Cardiac muscle cell (in vitro differentiated cells and primary cell): Measurements from ENCODE around the gene KMT2A. TPM values are rescaled to one million over a fixed set of nuclear protein-coding genes. Genes with fewer than 3 reads are reported as not detected.
"Not testable (repeated sequence)": the region's sequence is repeated elsewhere in the genome, so short reads cannot be mapped to it uniquely, and the experiment has no call there.

Experiments
- DNase-seq, 2 donors: peaks; one replicate each; pipeline versions ENCODE4 v3.0.0 to v3.0.0-alpha.2; 2010 to 2017; ENCODE audit warnings: low read depth in 1 of 2, low spot score in 1 of 2
- H3K27ac ChIP-seq: fragments of 200-600 bp; sonication (generic); 2 replicates; pipeline ENCODE4 v1.5.1; 2016
- H3K27me3 ChIP-seq: fragments of 200-600 bp; sonication (generic); 2 replicates; pipeline ENCODE4 v1.6.0; 2016; ENCODE audit warnings: control low read depth
- H3K36me3 ChIP-seq: fragments of 200-600 bp; sonication (generic); 2 replicates; pipeline ENCODE4 v1.5.1; 2016; ENCODE audit warnings: control low read depth
- H3K4me1 ChIP-seq: fragments of 200-600 bp; sonication (generic); 2 replicates; pipeline ENCODE4 v1.8.1; 2017; ENCODE audit warnings: low read depth, mild to moderate bottlenecking, mixed run types
- H3K4me3 ChIP-seq: fragments of 200-600 bp; sonication (generic); 2 replicates; pipeline ENCODE4 v1.5.1; 2016; ENCODE audit warnings: mild to moderate bottlenecking
- H3K9me3 ChIP-seq: fragments of 200-600 bp; sonication (generic); 2 replicates; pipeline ENCODE4 v1.5.1; 2017; ENCODE audit warnings: low read depth, mild to moderate bottlenecking, control low read depth
- CTCF ChIP-seq: IDR thresholded peaks from 2 replicates; pipeline ENCODE4 v1.5.1; 2012; ENCODE audit warnings: low read depth, mild to moderate bottlenecking, low read length
- polyA plus RNA-seq: library from polyadenylated mRNA; unstranded; fragments of >200 nt; fragmentation: Nextera tagmentation; extraction: Ambion mirVana; gene quantifications from 2 replicates; pipeline ENCODE4 v1.2.1, GENCODE V29; 2016
- total RNA-seq: library from RNA; depleted of rRNA; stranded (reverse); fragments of >200 nt; gene quantifications from 2 replicates; pipeline ENCODE4 v1.2.3, GENCODE V29; 2016

Gene KMT2A
- total and polyA plus RNA-seq, 2 experiments from 2014 or later, result 28.0 to 48.2 TPM

- H3K27ac ChIP-seq, result no peak overlapping the region
- H3K4me1 ChIP-seq, result peaks cover 3% of the 10 kb centered on the region
- no peaks in the 10 kb centered on the region for H3K27me3 ChIP-seq
- no peak overlapping the region for H3K4me3 ChIP-seq
- no peak for DNase-seq
- H3K36me3 ChIP-seq, result peaks cover 13% of the 10 kb centered on the region
- no peaks in the 10 kb centered on the region for H3K9me3 ChIP-seq
- TF ChIP-seq CTCF, result no peak
Observed at GRCh38 chr11:118560806-118561205, 124.5 kb downstream of the KMT2A start.

GRCh38 chr11:118565051-118565450, 128.8 kb downstream of the KMT2A start:
- Histone ChIP-seq H3K27ac (no peak overlapping the region), H3K27me3 (no peaks in the 10 kb centered on the region), H3K4me1 (peaks cover 3% of the 10 kb centered on the region), H3K4me3 (peak overlapping the region; percentile 52), H3K9me3 (no peaks in the 10 kb centered on the region), H3K36me3 (no peaks in the 10 kb centered on the region)
- TF ChIP-seq CTCF, result no peak
- DNase-seq, result peak in 1 of 2 donors; percentile 44

- no peak for DNase-seq
- Histone ChIP-seq H3K4me1 (peaks cover 14% of the 10 kb centered on the region), H3K27ac (no peak overlapping the region), H3K4me3 (no peak overlapping the region), H3K27me3 (no peaks in the 10 kb centered on the region), H3K36me3 (no peaks in the 10 kb centered on the region), H3K9me3 (no peaks in the 10 kb centered on the region)
- TF ChIP-seq CTCF, result no peak
Observed at GRCh38 chr11:118569670-118570069, 133.4 kb downstream of the KMT2A start.

GRCh38 chr11:118570787-118571186, 134.5 kb downstream of the KMT2A start:
- TF ChIP-seq CTCF, result no peak
- no peak for DNase-seq
- no peaks in the 10 kb centered on the region for H3K27me3 ChIP-seq
- H3K36me3 ChIP-seq, result no peaks in the 10 kb centered on the region
- no peak overlapping the region for H3K27ac ChIP-seq
- H3K9me3 ChIP-seq, result no peaks in the 10 kb centered on the region
- H3K4me3 ChIP-seq, result no peak overlapping the region
- H3K4me1 ChIP-seq, result peaks cover 15% of the 10 kb centered on the region

GRCh38 chr11:118571701-118572060, 135.4 kb downstream of the KMT2A start:
- H3K27me3 ChIP-seq, H3K36me3 ChIP-seq, H3K9me3 ChIP-seq: not testable (repeated sequence)
- peak overlapping the region; percentile 95 for H3K4me3 ChIP-seq
- H3K27ac ChIP-seq, result peak overlapping the region; percentile 42
- DNase-seq, result peak in 1 of 2 donors; percentile 46
- H3K4me1 ChIP-seq, result peaks cover 15% of the 10 kb centered on the region

- Histone ChIP-seq H3K9me3 (no peaks in the 10 kb centered on the region), H3K27ac (peak within 1 kb of the TSS; percentile 98), H3K36me3 (no peaks in the 10 kb centered on the region), H3K4me1 (peaks cover 15% of the 10 kb centered on the region), H3K27me3 (no peaks in the 10 kb centered on the region), H3K4me3 (peak within 1 kb of the TSS; percentile 95)
- TF ChIP-seq CTCF, result no peak
- peak; percentile 84 to 87 for DNase-seq
Observed at GRCh38 chr11:118572061-118572980, 136.0 kb downstream of the KMT2A start, which contains the start of gene ARCN1. ARCN1 (plus strand) TSS chr11:118572409; CDS start chr11:118572548, 139 bp downstream.
